ENCODE results near the gene TDRD9. TPM values are rescaled to one million over a fixed set of nuclear protein-coding genes. Genes with fewer than 3 reads are reported as not detected.

The TDRD9 gene
- polyA plus RNA-seq, 1 donor from 2014 or later: 15.9 TPM

- H3F3A ChIP-seq (ENCODE audit: insufficient read depth, low read length, poor library complexity, severe bottlenecking): no peaks in the 10 kb centered on the region
- H3K9ac ChIP-seq (ENCODE audit: low read length): no peak overlapping the region
- no peaks in the 10 kb centered on the region for H3K9me2 ChIP-seq (ENCODE audit: insufficient read depth, low read length)
- no peak overlapping the region for H3K4me3 ChIP-seq (ENCODE audit: low read length)
- H3K27ac ChIP-seq (ENCODE audit: low read length): no peak overlapping the region
- no peak overlapping the region for H3K4me2 ChIP-seq (ENCODE audit: low read length)
- no peaks in the 10 kb centered on the region for H3K9me3 ChIP-seq (ENCODE audit: low read length)
- H4K20me1 ChIP-seq (ENCODE audit: insufficient read depth): no peaks in the 10 kb centered on the region
- TF ChIP-seq SMC3 (conservative IDR thresholded peaks at IDR 0.05; ENCODE audit: poor library complexity) (no peak), CTCF (IDR thresholded peaks at IDR 0.05; ENCODE audit: poor library complexity, severe bottlenecking) (no peak), TAF1 (IDR thresholded peaks at IDR 0.05; ENCODE audit: low read depth) (no peak), EZH2 (IDR thresholded peaks at IDR 0.05; ENCODE audit: borderline replicate concordance, insufficient read depth, low read length, poor library complexity, severe bottlenecking) (no peak), REST (IDR thresholded peaks at IDR 0.05; ENCODE audit: borderline replicate concordance) (no peak), EP300 (conservative IDR thresholded peaks at IDR 0.05; ENCODE audit: poor library complexity, severe bottlenecking) (no peak), MXI1 (conservative IDR thresholded peaks at IDR 0.05; ENCODE audit: poor library complexity, severe bottlenecking) (no peak)
- no peaks in the 10 kb centered on the region for H3K79me2 ChIP-seq (replicated peaks; ENCODE audit: insufficient read depth, low read length)
- no peaks in the 10 kb centered on the region for H3K36me3 ChIP-seq (ENCODE audit: insufficient read depth, low read length)
- H2AFZ ChIP-seq (ENCODE audit: low read depth, low read length): no peak overlapping the region
- H3K27me3 ChIP-seq (ENCODE audit: insufficient read depth, low read depth, low read length): no peaks in the 10 kb centered on the region
Observed at GRCh38 chr14:104100171-104101085, 172.2 kb downstream of the TDRD9 start.

GRCh38 chr14:104101086-104101621 lies 172.9 kb downstream of the TDRD9 start:
- Histone ChIP-seq H3K9me3 (ENCODE audit: low read length) (no peaks in the 10 kb centered on the region), H3K9ac (ENCODE audit: low read length) (no peak overlapping the region), H3K27ac (ENCODE audit: low read length) (no peak overlapping the region), H4K20me1 (ENCODE audit: insufficient read depth) (no peaks in the 10 kb centered on the region), H3K4me3 (ENCODE audit: low read length) (no peak overlapping the region), H3K4me2 (ENCODE audit: low read length) (no peak overlapping the region), H3K79me2 (replicated peaks; ENCODE audit: insufficient read depth, low read length) (no peaks in the 10 kb centered on the region), H3K27me3 (ENCODE audit: insufficient read depth, low read depth, low read length) (no peaks in the 10 kb centered on the region), H3K9me2 (ENCODE audit: insufficient read depth, low read length) (no peaks in the 10 kb centered on the region), H2AFZ (ENCODE audit: low read depth, low read length) (no peak overlapping the region), H3K36me3 (ENCODE audit: insufficient read depth, low read length) (no peaks in the 10 kb centered on the region), H3F3A (ENCODE audit: insufficient read depth, low read length, poor library complexity, severe bottlenecking) (no peaks in the 10 kb centered on the region)
- TF ChIP-seq SMC3 (conservative IDR thresholded peaks at IDR 0.05; ENCODE audit: poor library complexity): no peak
- TF ChIP-seq EP300 (conservative IDR thresholded peaks at IDR 0.05; ENCODE audit: poor library complexity, severe bottlenecking): no peak
- no peak for TF ChIP-seq CTCF (IDR thresholded peaks at IDR 0.05; ENCODE audit: poor library complexity, severe bottlenecking)
- TF ChIP-seq MXI1 (conservative IDR thresholded peaks at IDR 0.05; ENCODE audit: poor library complexity, severe bottlenecking): no peak
- TF ChIP-seq REST (IDR thresholded peaks at IDR 0.05; ENCODE audit: borderline replicate concordance): no peak
- TF ChIP-seq RAD21 (conservative IDR thresholded peaks at IDR 0.05): no peak
- TF ChIP-seq TAF1 (IDR thresholded peaks at IDR 0.05; ENCODE audit: low read depth): no peak
- no peak for TF ChIP-seq POLR2AphosphoS5 (IDR thresholded peaks at IDR 0.05)
- TF ChIP-seq EZH2 (IDR thresholded peaks at IDR 0.05; ENCODE audit: borderline replicate concordance, insufficient read depth, low read length, poor library complexity, severe bottlenecking): no peak

All from neural cell (in vitro differentiated cells).